ENCODE measurements around the gene ITGA2B. TPM values are rescaled to one million over a fixed set of nuclear protein-coding genes. Genes with fewer than 3 reads are reported as not detected.
A peak's percentile ranks its signal among the peaks of the same experiment; 100 is the strongest.

Gene ITGA2B
- total RNA-seq, 6 donors from 2014 or later = 3.0 to 18.1 (median 7.5) TPM

DNA sequence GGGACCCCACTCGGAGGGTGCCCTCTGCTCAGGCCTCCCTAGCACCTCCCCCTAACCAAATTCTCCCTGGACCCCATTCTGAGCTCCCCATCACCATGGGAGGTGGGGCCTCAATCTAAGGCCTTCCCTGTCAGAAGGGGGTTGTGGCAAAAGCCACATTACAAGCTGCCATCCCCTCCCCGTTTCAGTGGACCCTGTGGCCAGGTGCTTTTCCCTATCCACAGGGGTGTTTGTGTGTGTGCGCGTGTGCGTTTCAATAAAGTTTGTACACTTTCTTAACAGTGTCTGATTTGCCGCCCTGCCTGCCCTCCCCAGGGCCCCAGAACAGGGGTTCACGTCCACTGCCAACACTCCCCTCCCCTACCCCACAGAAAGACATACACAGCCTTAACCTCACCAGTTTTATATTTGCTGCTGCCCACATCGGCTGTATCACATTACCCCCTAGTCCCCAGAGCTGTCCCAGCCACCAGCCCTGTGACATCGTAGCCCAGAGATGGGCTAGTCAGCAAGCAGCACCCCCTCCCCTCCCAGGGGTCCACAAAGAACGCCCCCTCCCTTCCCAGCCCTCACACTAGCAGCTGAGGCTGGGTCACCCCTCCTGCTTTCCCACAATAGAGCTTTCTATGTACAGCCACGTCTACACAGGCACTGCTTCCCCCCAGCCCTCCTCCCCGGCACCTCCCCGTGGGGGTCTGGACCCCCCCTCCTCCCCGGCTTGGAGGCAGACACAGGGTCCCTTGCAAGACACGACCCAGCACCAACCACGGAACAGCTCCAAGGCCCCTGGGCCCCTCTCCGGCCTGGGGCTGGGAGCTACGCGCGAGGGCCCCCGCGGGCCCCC is 36.4 kb downstream of the ITGA2B start:
- Histone ChIP-seq H3K27me3 (no peaks in the 10 kb centered on the region), H3K27ac (no peak overlapping the region), H3K4me1 (peaks cover 0 to 25% (median 6%) of the 10 kb centered on the region in 4 donors), H3K4me3 (peak overlapping the region in 3 of 4 donors; percentile 34 to 42 (median 42)), H3K9me3 (no peaks in the 10 kb centered on the region), H3K36me3 (peaks cover 18 to 53% (median 43%) of the 10 kb centered on the region in 4 donors)
- DNase-seq = no peak
- no peak for ATAC-seq (ENCODE audit: low FRiP score in 2 of 2)
- WGBS, 2 donors = 71 to 74% methylated on average over 15 to 19 of the region's 22 CpGs
- TF ChIP-seq, protein P1, sequence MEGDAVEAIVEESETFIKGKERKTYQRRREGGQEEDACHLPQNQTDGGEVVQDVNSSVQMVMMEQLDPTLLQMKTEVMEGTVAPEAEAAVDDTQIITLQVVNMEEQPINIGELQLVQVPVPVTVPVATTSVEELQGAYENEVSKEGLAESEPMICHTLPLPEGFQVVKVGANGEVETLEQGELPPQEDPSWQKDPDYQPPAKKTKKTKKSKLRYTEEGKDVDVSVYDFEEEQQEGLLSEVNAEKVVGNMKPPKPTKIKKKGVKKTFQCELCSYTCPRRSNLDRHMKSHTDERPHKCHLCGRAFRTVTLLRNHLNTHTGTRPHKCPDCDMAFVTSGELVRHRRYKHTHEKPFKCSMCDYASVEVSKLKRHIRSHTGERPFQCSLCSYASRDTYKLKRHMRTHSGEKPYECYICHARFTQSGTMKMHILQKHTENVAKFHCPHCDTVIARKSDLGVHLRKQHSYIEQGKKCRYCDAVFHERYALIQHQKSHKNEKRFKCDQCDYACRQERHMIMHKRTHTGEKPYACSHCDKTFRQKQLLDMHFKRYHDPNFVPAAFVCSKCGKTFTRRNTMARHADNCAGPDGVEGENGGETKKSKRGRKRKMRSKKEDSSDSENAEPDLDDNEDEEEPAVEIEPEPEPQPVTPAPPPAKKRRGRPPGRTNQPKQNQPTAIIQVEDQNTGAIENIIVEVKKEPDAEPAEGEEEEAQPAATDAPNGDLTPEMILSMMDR (IDR thresholded peaks at IDR 0.05) = no peak
- TF ChIP-seq POLR2A (IDR thresholded peaks at IDR 0.05) (no peak), EP300 (IDR thresholded peaks at IDR 0.05) (no peak), POLR2AphosphoS5 (IDR thresholded peaks at IDR 0.05) (no peak)

DNA sequence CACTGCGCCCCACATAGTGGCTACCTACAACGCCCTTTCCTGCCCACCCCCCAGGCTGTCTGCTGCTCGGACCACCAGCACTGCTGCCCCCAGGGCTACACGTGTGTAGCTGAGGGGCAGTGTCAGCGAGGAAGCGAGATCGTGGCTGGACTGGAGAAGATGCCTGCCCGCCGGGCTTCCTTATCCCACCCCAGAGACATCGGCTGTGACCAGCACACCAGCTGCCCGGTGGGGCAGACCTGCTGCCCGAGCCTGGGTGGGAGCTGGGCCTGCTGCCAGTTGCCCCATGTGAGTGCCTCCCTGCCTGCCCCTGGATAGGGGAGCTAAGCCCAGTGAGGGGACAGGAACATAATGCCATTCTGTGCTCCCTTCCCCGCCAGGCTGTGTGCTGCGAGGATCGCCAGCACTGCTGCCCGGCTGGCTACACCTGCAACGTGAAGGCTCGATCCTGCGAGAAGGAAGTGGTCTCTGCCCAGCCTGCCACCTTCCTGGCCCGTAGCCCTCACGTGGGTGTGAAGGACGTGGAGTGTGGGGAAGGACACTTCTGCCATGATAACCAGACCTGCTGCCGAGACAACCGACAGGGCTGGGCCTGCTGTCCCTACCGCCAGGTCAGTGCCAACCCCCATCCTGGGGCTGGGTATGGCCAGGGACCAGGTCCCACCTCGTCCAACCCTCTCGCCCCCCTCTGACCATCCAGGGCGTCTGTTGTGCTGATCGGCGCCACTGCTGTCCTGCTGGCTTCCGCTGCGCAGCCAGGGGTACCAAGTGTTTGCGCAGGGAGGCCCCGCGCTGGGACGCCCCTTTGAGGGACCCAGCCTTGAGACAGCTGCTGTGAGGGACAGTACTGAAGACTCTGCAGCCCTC is 37.3 kb downstream of the ITGA2B start:
- Histone ChIP-seq H3K4me1 (peaks cover 0 to 34% (median 7%) of the 10 kb centered on the region in 4 donors), H3K27me3 (no peaks in the 10 kb centered on the region), H3K27ac (no peak overlapping the region), H3K9me3 (no peaks in the 10 kb centered on the region), H3K4me3 (no peak overlapping the region), H3K36me3 (peaks cover 18 to 53% (median 43%) of the 10 kb centered on the region in 4 donors)
- DNase-seq (no peak), ATAC-seq (ENCODE audit: low FRiP score in 2 of 2) (no peak)
- WGBS, 2 donors = 77 to 85% methylated on average over 13 to 35 of the region's 36 CpGs
- TF ChIP-seq, protein P1 (IDR thresholded peaks at IDR 0.05) = no peak
- no peak for TF ChIP-seq POLR2AphosphoS5 (IDR thresholded peaks at IDR 0.05)
- TF ChIP-seq EP300 (IDR thresholded peaks at IDR 0.05) = no peak

DNA sequence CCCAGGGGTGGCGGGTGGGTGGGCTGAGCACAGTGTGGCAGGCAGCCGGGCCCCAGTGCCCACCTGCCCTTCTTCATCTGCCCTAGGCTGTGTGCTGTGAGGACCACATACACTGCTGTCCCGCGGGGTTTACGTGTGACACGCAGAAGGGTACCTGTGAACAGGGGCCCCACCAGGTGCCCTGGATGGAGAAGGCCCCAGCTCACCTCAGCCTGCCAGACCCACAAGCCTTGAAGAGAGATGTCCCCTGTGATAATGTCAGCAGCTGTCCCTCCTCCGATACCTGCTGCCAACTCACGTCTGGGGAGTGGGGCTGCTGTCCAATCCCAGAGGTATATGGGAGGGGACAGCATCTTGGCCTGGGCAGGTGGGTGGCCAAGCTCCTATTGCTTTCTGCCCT is 38.0 kb downstream of the ITGA2B start:
- Histone ChIP-seq H3K4me1 (peaks cover 0 to 41% (median 11%) of the 10 kb centered on the region in 4 donors), H3K36me3 (peaks cover 18 to 53% (median 43%) of the 10 kb centered on the region in 4 donors), H3K4me3 (no peak overlapping the region), H3K27ac (no peak overlapping the region), H3K27me3 (no peaks in the 10 kb centered on the region), H3K9me3 (no peaks in the 10 kb centered on the region)
- TF ChIP-seq EP300 (IDR thresholded peaks at IDR 0.05) (no peak), POLR2AphosphoS5 (IDR thresholded peaks at IDR 0.05) (no peak), POLR2A (IDR thresholded peaks at IDR 0.05) (no peak)
- TF ChIP-seq, protein P1 (IDR thresholded peaks at IDR 0.05) = no peak
- 83 to 89% methylated on average over 2 to 6 of the region's 8 CpGs for WGBS, 2 donors
- no peak for DNase-seq
- no peak for ATAC-seq (ENCODE audit: low FRiP score in 2 of 2)

DNA sequence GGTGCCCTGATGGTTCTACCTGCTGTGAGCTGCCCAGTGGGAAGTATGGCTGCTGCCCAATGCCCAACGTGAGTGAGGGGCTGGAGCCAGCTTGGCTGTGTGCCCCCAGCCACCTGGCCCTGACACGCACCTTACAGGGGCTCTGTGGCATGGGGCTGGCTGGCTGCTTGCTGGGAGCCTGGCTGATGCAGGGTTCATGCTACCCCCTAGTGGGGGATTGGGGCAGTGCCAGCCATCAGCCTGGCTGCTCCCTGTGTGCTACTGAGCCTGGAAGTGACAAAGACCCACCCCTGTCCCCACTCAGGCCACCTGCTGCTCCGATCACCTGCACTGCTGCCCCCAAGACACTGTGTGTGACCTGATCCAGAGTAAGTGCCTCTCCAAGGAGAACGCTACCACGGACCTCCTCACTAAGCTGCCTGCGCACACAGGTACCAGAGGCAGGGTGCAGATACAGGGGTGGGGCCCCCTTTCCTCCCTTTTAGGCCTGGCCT is 38.7 kb downstream of the ITGA2B start:
- Histone ChIP-seq H3K36me3 (peaks cover 18 to 53% (median 43%) of the 10 kb centered on the region in 4 donors), H3K9me3 (no peaks in the 10 kb centered on the region), H3K27ac (no peak overlapping the region), H3K4me1 (peaks cover 6 to 48% (median 18%) of the 10 kb centered on the region in 4 donors), H3K4me3 (no peak overlapping the region), H3K27me3 (no peaks in the 10 kb centered on the region)
- ATAC-seq (ENCODE audit: low FRiP score in 2 of 2) (peak in 1 of 2 donors; percentile 52), DNase-seq (peak; percentile 71 to 76)
- TF ChIP-seq, protein P1 (IDR thresholded peaks at IDR 0.05) = peak; percentile 71 to 86 (median 81)
- no peak for TF ChIP-seq POLR2A (IDR thresholded peaks at IDR 0.05)
- TF ChIP-seq POLR2AphosphoS5 (IDR thresholded peaks at IDR 0.05) = no peak
- no peak for TF ChIP-seq EP300 (IDR thresholded peaks at IDR 0.05)
- WGBS, 2 donors = 66 to 80% methylated on average over 4 to 5 of the region's 6 CpGs

All from upper lobe of left lung (tissue), 6 donors.